Peyer's patch (tissue), 4 donors: Measurements from ENCODE around the gene MIS12.

ENCODE experiments used
- POLR2A ChIP-seq, 2 donors: fragments of 450-650 bp; IDR thresholded peaks; one replicate each; pipeline ENCODE4 v1.5.1; 2017; ENCODE audit warnings: antibody characterized with exemption in 2 of 2, mild to moderate bottlenecking in 2 of 2, moderate library complexity in 2 of 2
- TF ChIP-seq, protein P1 (sequence below), 6 experiments: fragments of 450-650 bp in 4 of 6; fragments of 200-600 bp in 2 of 6; sonication (generic) in 1 of 6; IDR thresholded peaks; one replicate each; pipeline ENCODE4 v1.5.1; 2017 to 2019; ENCODE audit warnings: antibody characterized with exemption in 6 of 6, mild to moderate bottlenecking in 3 of 6, moderate library complexity in 1 of 6

DNA sequence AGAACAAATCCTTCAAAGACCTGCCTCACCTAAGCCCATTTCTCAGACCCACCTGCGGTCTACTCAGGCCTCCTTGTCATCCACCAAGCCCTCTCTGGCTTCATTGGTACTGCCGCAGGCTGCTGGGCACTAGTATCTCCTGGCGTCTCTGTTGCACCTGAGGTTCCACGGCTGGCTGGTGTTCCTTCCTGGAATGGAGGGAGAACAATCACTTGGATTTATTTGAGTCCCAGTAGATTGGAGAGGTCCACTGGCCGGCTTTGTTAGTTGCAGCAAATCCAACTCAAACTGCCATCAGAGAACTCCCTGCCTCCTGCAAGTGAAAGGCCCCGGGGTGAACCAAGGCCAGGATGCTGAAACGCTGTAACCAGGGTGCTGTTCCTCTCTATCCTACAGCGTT lies 15.3 kb downstream of the MIS12 start:
- TF ChIP-seq, protein P1, sequence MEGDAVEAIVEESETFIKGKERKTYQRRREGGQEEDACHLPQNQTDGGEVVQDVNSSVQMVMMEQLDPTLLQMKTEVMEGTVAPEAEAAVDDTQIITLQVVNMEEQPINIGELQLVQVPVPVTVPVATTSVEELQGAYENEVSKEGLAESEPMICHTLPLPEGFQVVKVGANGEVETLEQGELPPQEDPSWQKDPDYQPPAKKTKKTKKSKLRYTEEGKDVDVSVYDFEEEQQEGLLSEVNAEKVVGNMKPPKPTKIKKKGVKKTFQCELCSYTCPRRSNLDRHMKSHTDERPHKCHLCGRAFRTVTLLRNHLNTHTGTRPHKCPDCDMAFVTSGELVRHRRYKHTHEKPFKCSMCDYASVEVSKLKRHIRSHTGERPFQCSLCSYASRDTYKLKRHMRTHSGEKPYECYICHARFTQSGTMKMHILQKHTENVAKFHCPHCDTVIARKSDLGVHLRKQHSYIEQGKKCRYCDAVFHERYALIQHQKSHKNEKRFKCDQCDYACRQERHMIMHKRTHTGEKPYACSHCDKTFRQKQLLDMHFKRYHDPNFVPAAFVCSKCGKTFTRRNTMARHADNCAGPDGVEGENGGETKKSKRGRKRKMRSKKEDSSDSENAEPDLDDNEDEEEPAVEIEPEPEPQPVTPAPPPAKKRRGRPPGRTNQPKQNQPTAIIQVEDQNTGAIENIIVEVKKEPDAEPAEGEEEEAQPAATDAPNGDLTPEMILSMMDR (IDR thresholded peaks at IDR 0.05), result no peak
- no peak for TF ChIP-seq POLR2A (IDR thresholded peaks at IDR 0.05)
